Suprapubic skin (tissue), 4 donors: ENCODE measurements around the gene NAT9. TPM values are rescaled to one million over a fixed set of nuclear protein-coding genes. Genes with fewer than 3 reads are reported as not detected.

ENCODE experiments used
- DNase-seq, 2 donors: peaks; one replicate each; pipeline ENCODE4 v3.0.0-alpha.2; 2019; ENCODE audit warnings: low spot score in 2 of 2
- H3K27ac ChIP-seq: fragments of 200-600 bp; sonication (generic); one replicate; pipeline ENCODE4 v1.5.1; 2019
- H3K27me3 ChIP-seq: fragments of 200-600 bp; sonication (generic); one replicate; pipeline ENCODE4 v1.5.1; 2019
- H3K36me3 ChIP-seq: fragments of 200-600 bp; sonication (generic); one replicate; pipeline ENCODE4 v1.5.1; 2019
- H3K4me1 ChIP-seq: fragments of 200-600 bp; sonication (generic); one replicate; pipeline ENCODE4 v1.5.1; 2019
- H3K4me3 ChIP-seq: fragments of 200-600 bp; sonication (generic); one replicate; pipeline ENCODE4 v1.5.1; 2019; ENCODE audit warnings: mild to moderate bottlenecking
- H3K9me3 ChIP-seq: fragments of 200-600 bp; sonication (generic); one replicate; pipeline ENCODE4 v1.5.1; 2019
- CTCF ChIP-seq, 2 donors: fragments of 200-600 bp in 1 of 2; fragments of 450-650 bp in 1 of 2; sonication (generic) in 1 of 2; IDR thresholded peaks; one replicate each; pipeline ENCODE4 v1.5.1; 2016 to 2019; ENCODE audit warnings: antibody characterized with exemption in 2 of 2, mild to moderate bottlenecking in 1 of 2, moderate library complexity in 1 of 2
- EP300 ChIP-seq: sonication (generic); formaldehyde crosslinking; IDR thresholded peaks from one replicate; pipeline ENCODE4 v1.6.1; 2017; ENCODE audit warnings: antibody characterized with exemption
- POLR2A ChIP-seq, 2 donors: fragments of 450-650 bp; IDR thresholded peaks; one replicate each; pipeline ENCODE4 v1.6.1; 2017; ENCODE audit warnings: antibody characterized with exemption in 2 of 2, mild to moderate bottlenecking in 2 of 2, moderate library complexity in 2 of 2
- POLR2AphosphoS5 ChIP-seq, 3 donors: sonication (generic); formaldehyde crosslinking; IDR thresholded peaks; one replicate each; pipeline ENCODE4 v1.6.1; 2017; ENCODE audit warnings: antibody characterized with exemption in 3 of 3
- WGBS: methylation state at CpG from one replicate; pipeline ENCODE4 v1.1.5; 2018; 5-methylcytosine and 5-hydroxymethylcytosine counted together
- total RNA-seq, 4 donors: library from RNA; depleted of rRNA; stranded (reverse); fragments of >200 nt; gene quantifications; one replicate each; pipeline ENCODE4 v1.1.0, GENCODE V29; 2016

NAT9 gene
- total RNA-seq, result 10 to 100 TPM; 21.0 to 32.7 (median 24.4) TPM

GRCh38 chr17:74776044-74776962 lies at the start of gene NAT9:
Gene NAT9 (minus strand): TSS chr17:74776345. CDS start chr17:74775698, 647 bp downstream.
- H3K4me3 ChIP-seq, result peak within 1 kb of the TSS; percentile 85
- DNase-seq, result peak; percentile 98 to 99
- H3K9me3 ChIP-seq, result no peaks in the 10 kb centered on the region
- no peaks in the 10 kb centered on the region for H3K27me3 ChIP-seq
- peaks cover 33% of the 10 kb centered on the region for H3K4me1 ChIP-seq
- peak within 1 kb of the TSS; percentile 58 for H3K27ac ChIP-seq
- whole genome bisulfite sequencing, result under 1% methylated on average over 39 of the region's 64 CpGs
- peak in 1 of 2 donors; percentile 21 for TF ChIP-seq POLR2A (IDR thresholded peaks at IDR 0.05)
- no peak for TF ChIP-seq EP300
- no peak for TF ChIP-seq CTCF (IDR thresholded peaks at IDR 0.05)
- TF ChIP-seq POLR2AphosphoS5 (IDR thresholded peaks at IDR 0.05), result peak in 2 of 3 donors; percentile 50 to 90
- H3K36me3 ChIP-seq, result peaks cover 33% of the 10 kb centered on the region

- H3K9me3 ChIP-seq, result no peaks in the 10 kb centered on the region
- peaks cover 22% of the 10 kb centered on the region for H3K4me1 ChIP-seq
- DNase-seq, result no peak
- TF ChIP-seq CTCF (IDR thresholded peaks at IDR 0.05), result no peak
- TF ChIP-seq EP300, result no peak
- no peak for TF ChIP-seq POLR2AphosphoS5 (IDR thresholded peaks at IDR 0.05)
- TF ChIP-seq POLR2A (IDR thresholded peaks at IDR 0.05), result no peak
- H3K36me3 ChIP-seq, result peaks cover 13% of the 10 kb centered on the region
- H3K27me3 ChIP-seq, result no peaks in the 10 kb centered on the region
- H3K4me3 ChIP-seq, result no peak overlapping the region
- H3K27ac ChIP-seq, result no peak overlapping the region
- 72% methylated on average over 9 of the region's 11 CpGs for whole genome bisulfite sequencing
Measured at GRCh38 chr17:74824961-74825627, 48.9 kb upstream of the NAT9 start.

- DNase-seq, result no peak
- peaks cover 22% of the 10 kb centered on the region for H3K4me1 ChIP-seq
- no peak overlapping the region for H3K4me3 ChIP-seq
- TF ChIP-seq POLR2AphosphoS5 (IDR thresholded peaks at IDR 0.05) (no peak), EP300 (no peak), POLR2A (IDR thresholded peaks at IDR 0.05) (no peak), CTCF (IDR thresholded peaks at IDR 0.05) (no peak)
- no peaks in the 10 kb centered on the region for H3K9me3 ChIP-seq
- no peaks in the 10 kb centered on the region for H3K27me3 ChIP-seq
- peaks cover 22% of the 10 kb centered on the region for H3K36me3 ChIP-seq
- WGBS, result 63% methylated on average over 12 of the region's 12 CpGs
- H3K27ac ChIP-seq, result peak overlapping the region; percentile 34
Measured at GRCh38 chr17:74822939-74823367, 46.8 kb upstream of the NAT9 start.

- Histone ChIP-seq H3K36me3 (peaks cover 27% of the 10 kb centered on the region), H3K27ac (peak overlapping the region; percentile 34), H3K4me3 (no peak overlapping the region), H3K4me1 (peaks cover 22% of the 10 kb centered on the region), H3K27me3 (no peaks in the 10 kb centered on the region), H3K9me3 (no peaks in the 10 kb centered on the region)
- 74% methylated on average over 15 of the region's 15 CpGs for WGBS
- no peak for DNase-seq
- TF ChIP-seq CTCF (IDR thresholded peaks at IDR 0.05) (no peak), EP300 (no peak), POLR2A (IDR thresholded peaks at IDR 0.05) (no peak), POLR2AphosphoS5 (IDR thresholded peaks at IDR 0.05) (no peak)
Measured at GRCh38 chr17:74822335-74822938, 46.3 kb upstream of the NAT9 start.
